ENCODE results near the gene SPATA31D1.
"Not testable (repeated sequence)": the region's sequence is repeated elsewhere in the genome, so short reads cannot be mapped to it uniquely, and the experiment has no call there.

The SPATA31D1 gene

GRCh38 chr9:81988472-81988871 lies at the start of gene SPATA31D1:
TSS of gene SPATA31D1 (plus strand) at chr9:81988772. CDS start at chr9:81988819, 47 bp downstream.
- H3K27ac Mint-ChIP-seq; ATAC-seq; H3K4me1 Mint-ChIP-seq; DNase-seq; H3K27me3 Mint-ChIP-seq; H3K36me3 Mint-ChIP-seq (ENCODE audit: low read depth); H3K9me3 Mint-ChIP-seq; H3K4me3 Mint-ChIP-seq: not testable (repeated sequence)

GRCh38 chr9:81943393-81943792 lies 45.2 kb upstream of the SPATA31D1 start, which contains the start of gene SPATA31D3:
TSS of gene SPATA31D3 (plus strand) at chr9:81943500. CDS start at chr9:81943586, 86 bp downstream.
- not testable (repeated sequence) for H3K4me3 Mint-ChIP-seq; DNase-seq; H3K36me3 Mint-ChIP-seq (ENCODE audit: low read depth); H3K4me1 Mint-ChIP-seq; H3K9me3 Mint-ChIP-seq; ATAC-seq; H3K27me3 Mint-ChIP-seq; H3K27ac Mint-ChIP-seq

DNA sequence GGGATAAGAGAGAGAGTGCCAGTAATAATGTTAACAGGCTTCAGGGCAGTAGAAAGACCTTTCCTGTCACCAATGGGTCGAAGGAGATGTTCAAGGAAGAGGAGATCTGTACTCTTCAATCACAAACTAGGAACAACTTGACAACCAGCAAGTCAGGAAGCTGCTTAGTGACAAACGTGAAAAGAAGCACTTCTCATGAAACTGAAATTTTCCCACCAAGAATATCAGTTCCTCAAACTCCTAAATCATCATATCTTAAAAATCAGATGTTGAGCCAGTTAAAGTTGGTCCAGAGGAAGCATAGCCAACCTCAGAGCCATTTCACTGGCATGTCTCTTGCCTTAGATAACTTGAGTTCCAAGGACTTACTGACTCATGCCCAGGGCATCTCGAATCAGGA lies 39.9 kb upstream of the SPATA31D1 start:
- not testable (repeated sequence) for H3K27ac Mint-ChIP-seq; H3K27me3 Mint-ChIP-seq; ATAC-seq; H3K4me3 Mint-ChIP-seq; DNase-seq; H3K36me3 Mint-ChIP-seq (ENCODE audit: low read depth); H3K4me1 Mint-ChIP-seq
- peaks cover 11% of the 10 kb centered on the region for H3K9me3 Mint-ChIP-seq

- Mint-ChIP-seq H3K4me1 (no peaks in the 10 kb centered on the region), H3K4me3 (no peak overlapping the region), H3K36me3 (ENCODE audit: low read depth) (peaks cover 2% of the 10 kb centered on the region), H3K27ac (no peak overlapping the region), H3K27me3 (no peaks in the 10 kb centered on the region), H3K9me3 (peaks cover 28% of the 10 kb centered on the region)
- no peak for ATAC-seq
- no peak for DNase-seq
These were observed 35.5 kb upstream of the SPATA31D1 start for GRCh38 chr9:81953096-81953495.

DNA sequence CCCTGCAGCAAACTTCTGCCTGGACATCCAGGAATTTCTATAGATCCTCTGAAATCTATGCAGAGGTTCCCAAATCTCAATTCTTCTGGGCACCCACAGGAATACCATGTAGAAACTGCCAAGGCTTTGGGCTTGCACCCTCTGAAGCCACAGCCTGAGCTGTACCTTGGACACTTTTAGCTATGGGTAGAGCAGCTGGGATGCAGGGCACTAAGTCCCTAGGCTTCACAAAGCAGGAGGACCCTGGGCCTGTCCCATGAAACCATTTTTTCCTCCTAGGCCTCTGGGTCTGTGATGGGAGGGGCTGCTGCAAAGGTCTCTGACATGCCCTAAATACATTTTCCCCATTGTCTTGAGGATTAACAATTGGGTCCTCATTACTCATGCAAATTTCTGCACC lies 32.9 kb upstream of the SPATA31D1 start:
- Mint-ChIP-seq H3K9me3 (peaks cover 28% of the 10 kb centered on the region), H3K4me3 (no peak overlapping the region), H3K4me1 (no peaks in the 10 kb centered on the region), H3K36me3 (ENCODE audit: low read depth) (peaks cover 2% of the 10 kb centered on the region), H3K27ac (no peak overlapping the region), H3K27me3 (no peaks in the 10 kb centered on the region)
- DNase-seq, result no peak
- no peak for ATAC-seq

DNA sequence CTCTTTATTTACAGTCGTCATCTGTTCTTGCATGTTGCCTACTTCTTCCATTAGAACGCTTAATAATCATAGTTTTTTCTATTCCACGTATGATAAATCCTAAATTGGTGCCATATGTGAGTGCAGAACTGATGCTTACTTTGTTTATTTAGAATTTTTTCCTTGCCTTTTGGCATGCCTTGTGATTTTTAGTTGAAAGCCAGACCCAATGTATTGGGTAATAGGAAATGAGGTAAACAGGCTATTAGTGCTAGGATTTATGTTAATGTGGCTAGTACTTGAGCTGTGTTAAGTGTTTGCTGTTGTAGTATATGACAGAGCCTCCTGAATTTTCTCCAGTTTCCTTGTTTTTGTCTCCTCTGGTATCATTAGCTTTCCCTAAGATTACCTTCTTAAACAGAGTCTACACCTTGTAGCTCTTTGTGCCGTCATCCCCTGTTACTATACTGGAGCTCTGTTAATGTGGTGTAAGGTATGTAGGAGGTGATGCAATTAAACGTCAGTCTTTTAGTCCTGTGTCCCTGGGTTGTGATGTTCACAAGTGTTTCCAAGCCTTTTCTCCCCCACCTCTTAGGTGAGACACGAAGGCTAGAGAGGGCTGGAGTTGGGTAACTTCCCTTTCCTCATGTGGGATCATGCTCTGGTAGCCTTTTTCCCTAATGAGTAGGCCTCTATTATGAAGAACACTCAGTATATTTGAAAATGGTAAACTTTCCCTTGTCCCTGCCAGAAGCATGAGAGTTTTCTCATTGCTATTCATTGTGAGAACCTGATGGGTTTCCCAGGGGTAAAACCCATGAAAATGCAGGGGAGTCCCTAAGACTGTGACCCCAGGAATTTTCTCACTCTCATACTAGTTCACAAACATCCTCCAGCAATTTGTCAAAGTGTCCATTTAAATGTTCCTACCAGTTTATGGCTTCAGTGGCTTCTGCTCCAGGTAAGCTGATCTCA lies 24.1 kb upstream of the SPATA31D1 start:
- no peak overlapping the region for H3K4me3 Mint-ChIP-seq
- no peaks in the 10 kb centered on the region for H3K4me1 Mint-ChIP-seq
- peaks cover 5% of the 10 kb centered on the region for H3K9me3 Mint-ChIP-seq
- peaks cover 5% of the 10 kb centered on the region for H3K27me3 Mint-ChIP-seq
- no peaks in the 10 kb centered on the region for H3K36me3 Mint-ChIP-seq (ENCODE audit: low read depth)
- H3K27ac Mint-ChIP-seq, result no peak overlapping the region
- DNase-seq (no peak), ATAC-seq (no peak)

GRCh38 chr9:81968026-81968425 lies 20.5 kb upstream of the SPATA31D1 start:
- no peaks in the 10 kb centered on the region for H3K4me1 Mint-ChIP-seq
- no peak for DNase-seq
- no peak overlapping the region for H3K4me3 Mint-ChIP-seq
- no peak for ATAC-seq
- H3K36me3 Mint-ChIP-seq (ENCODE audit: low read depth), result no peaks in the 10 kb centered on the region
- peaks cover 5% of the 10 kb centered on the region for H3K27me3 Mint-ChIP-seq
- peaks cover 5% of the 10 kb centered on the region for H3K9me3 Mint-ChIP-seq
- H3K27ac Mint-ChIP-seq, result no peak overlapping the region

- H3K36me3 Mint-ChIP-seq (ENCODE audit: low read depth), result no peaks in the 10 kb centered on the region
- DNase-seq (no peak), ATAC-seq (no peak)
- no peak overlapping the region for H3K27ac Mint-ChIP-seq
- no peaks in the 10 kb centered on the region for H3K4me1 Mint-ChIP-seq
- H3K9me3 Mint-ChIP-seq, result peaks cover 5% of the 10 kb centered on the region
- no peak overlapping the region for H3K4me3 Mint-ChIP-seq
- peaks cover 4% of the 10 kb centered on the region for H3K27me3 Mint-ChIP-seq
These were observed 18.6 kb upstream of the SPATA31D1 start for GRCh38 chr9:81969971-81970370.

DNA sequence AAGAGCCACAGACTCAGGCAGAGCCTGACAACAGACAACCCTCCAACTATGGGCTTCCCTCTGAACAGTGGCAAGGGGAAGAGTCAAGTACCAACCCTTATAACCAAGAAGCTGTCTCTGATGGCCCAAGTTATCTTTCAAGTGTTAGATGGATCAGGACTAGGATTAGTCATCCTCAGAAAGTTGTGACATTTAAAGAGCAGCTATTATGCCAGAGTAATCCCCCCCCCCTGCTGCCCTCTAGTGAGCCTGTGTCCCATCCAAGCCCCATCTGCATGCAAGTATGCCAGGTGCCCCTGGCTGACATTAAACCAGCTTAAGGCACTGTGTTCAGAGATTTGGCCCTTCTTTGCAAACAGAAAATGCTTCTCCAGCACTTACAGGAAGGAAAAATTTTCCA lies 16.8 kb upstream of the SPATA31D1 start:
- H3K27ac Mint-ChIP-seq, result no peak overlapping the region
- peaks cover 5% of the 10 kb centered on the region for H3K9me3 Mint-ChIP-seq
- H3K36me3 Mint-ChIP-seq (ENCODE audit: low read depth), result no peaks in the 10 kb centered on the region
- ATAC-seq, result no peak
- no peak for DNase-seq
- H3K27me3 Mint-ChIP-seq, result peaks cover 4% of the 10 kb centered on the region
- no peak overlapping the region for H3K4me3 Mint-ChIP-seq
- no peaks in the 10 kb centered on the region for H3K4me1 Mint-ChIP-seq

GRCh38 chr9:81974764-81975163 lies 13.8 kb upstream of the SPATA31D1 start:
- DNase-seq (no peak), ATAC-seq (no peak)
- no peak overlapping the region for H3K4me3 Mint-ChIP-seq
- no peaks in the 10 kb centered on the region for H3K9me3 Mint-ChIP-seq
- no peak overlapping the region for H3K27ac Mint-ChIP-seq
- H3K27me3 Mint-ChIP-seq, result no peaks in the 10 kb centered on the region
- H3K4me1 Mint-ChIP-seq, result no peaks in the 10 kb centered on the region
- no peaks in the 10 kb centered on the region for H3K36me3 Mint-ChIP-seq (ENCODE audit: low read depth)

DNA sequence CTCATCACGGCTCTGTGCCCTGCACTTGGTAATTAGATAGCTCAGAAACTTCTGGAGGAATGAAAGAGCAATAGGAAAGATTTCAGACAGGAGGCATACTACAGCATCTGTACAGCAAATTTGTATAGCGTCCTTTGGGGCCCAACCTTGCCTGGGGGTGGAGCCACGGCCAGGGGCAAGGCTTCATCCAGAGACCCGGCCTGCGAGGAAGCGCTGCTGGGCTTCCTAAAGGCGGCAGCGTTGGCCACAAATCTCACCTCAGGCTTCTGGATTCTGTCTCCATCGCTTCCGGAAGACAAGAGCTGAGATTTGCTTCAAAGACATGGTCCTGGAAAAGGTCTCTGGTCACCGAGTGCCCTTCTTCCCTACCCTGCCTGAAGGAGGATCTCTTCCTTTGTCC lies 12.2 kb upstream of the SPATA31D1 start:
- no peaks in the 10 kb centered on the region for H3K36me3 Mint-ChIP-seq (ENCODE audit: low read depth)
- no peaks in the 10 kb centered on the region for H3K27me3 Mint-ChIP-seq
- no peaks in the 10 kb centered on the region for H3K9me3 Mint-ChIP-seq
- no peak overlapping the region for H3K27ac Mint-ChIP-seq
- DNase-seq, result no peak
- H3K4me3 Mint-ChIP-seq, result no peak overlapping the region
- ATAC-seq, result no peak
- no peaks in the 10 kb centered on the region for H3K4me1 Mint-ChIP-seq

DNA sequence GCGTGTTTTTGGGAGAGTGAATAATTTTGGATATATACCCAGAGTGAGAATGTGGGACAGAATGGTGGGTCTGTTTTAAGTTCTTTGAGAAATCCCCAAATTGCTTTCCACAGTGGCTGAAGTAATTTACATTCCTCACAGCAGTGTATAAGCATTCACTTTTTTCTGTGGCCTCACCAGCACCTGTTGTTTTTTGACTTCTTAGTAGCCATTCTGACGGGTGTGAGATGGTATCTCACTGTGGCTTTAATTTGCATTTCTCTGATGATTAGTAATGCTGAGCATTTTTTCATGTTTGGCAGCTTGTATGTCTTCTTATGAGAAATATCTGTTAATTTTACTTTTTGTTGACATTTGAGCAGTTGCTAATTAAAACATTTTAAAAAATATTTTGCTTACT lies 9.4 kb upstream of the SPATA31D1 start:
- H3K27ac Mint-ChIP-seq, result no peak overlapping the region
- no peaks in the 10 kb centered on the region for H3K9me3 Mint-ChIP-seq
- no peak for ATAC-seq
- DNase-seq, result no peak
- no peak overlapping the region for H3K4me3 Mint-ChIP-seq
- no peaks in the 10 kb centered on the region for H3K4me1 Mint-ChIP-seq
- no peaks in the 10 kb centered on the region for H3K36me3 Mint-ChIP-seq (ENCODE audit: low read depth)
- no peaks in the 10 kb centered on the region for H3K27me3 Mint-ChIP-seq

DNA sequence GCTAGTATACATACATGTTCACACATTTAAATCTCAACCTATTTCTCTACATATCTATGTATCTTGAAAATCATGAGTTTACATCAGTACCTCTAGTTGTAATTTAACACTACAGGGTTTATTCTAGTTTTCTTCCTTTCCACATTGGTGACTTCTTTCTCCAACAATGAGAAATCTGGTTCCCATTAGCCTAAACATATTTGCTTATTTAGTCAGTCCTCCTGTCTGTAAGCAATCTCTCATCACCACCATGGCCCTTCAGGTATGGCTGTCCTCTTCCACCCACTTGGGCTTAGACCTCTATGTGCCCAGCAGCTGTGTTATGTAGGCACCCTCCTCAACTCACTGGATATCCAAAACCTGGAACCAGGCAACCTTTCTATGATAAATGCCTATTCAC lies 8.0 kb upstream of the SPATA31D1 start:
- Mint-ChIP-seq H3K36me3 (ENCODE audit: low read depth) (no peaks in the 10 kb centered on the region), H3K4me1 (no peaks in the 10 kb centered on the region), H3K27ac (no peak overlapping the region), H3K9me3 (no peaks in the 10 kb centered on the region), H3K4me3 (no peak overlapping the region), H3K27me3 (no peaks in the 10 kb centered on the region)
- ATAC-seq, result no peak
- DNase-seq, result no peak

GRCh38 chr9:81981883-81982282 lies 6.7 kb upstream of the SPATA31D1 start:
- Mint-ChIP-seq H3K4me3 (no peak overlapping the region), H3K9me3 (no peaks in the 10 kb centered on the region)

GRCh38 chr9:81984928-81985327 lies 3.6 kb upstream of the SPATA31D1 start:
- H3K27me3 Mint-ChIP-seq, result no peaks in the 10 kb centered on the region

More at GRCh38 chr9:81981883-81982282, 6.7 kb upstream of the SPATA31D1 start:
- H3K36me3 Mint-ChIP-seq (ENCODE audit: low read depth), result no peaks in the 10 kb centered on the region
- ATAC-seq (no peak), DNase-seq (no peak)
- H3K27ac Mint-ChIP-seq, result no peak overlapping the region
- no peaks in the 10 kb centered on the region for H3K4me1 Mint-ChIP-seq
- H3K27me3 Mint-ChIP-seq, result no peaks in the 10 kb centered on the region

More at GRCh38 chr9:81984928-81985327, 3.6 kb upstream of the SPATA31D1 start:
- H3K27ac Mint-ChIP-seq, result no peak overlapping the region
- H3K36me3 Mint-ChIP-seq (ENCODE audit: low read depth), result no peaks in the 10 kb centered on the region
- H3K4me3 Mint-ChIP-seq, result no peak overlapping the region
- no peaks in the 10 kb centered on the region for H3K9me3 Mint-ChIP-seq
- no peak for DNase-seq
- no peaks in the 10 kb centered on the region for H3K4me1 Mint-ChIP-seq
- ATAC-seq, result no peak
